GM12878 (cell line): ENCODE measurements around the gene CREB5. TPM values are rescaled to one million over a fixed set of nuclear protein-coding genes. Genes with fewer than 3 reads are reported as not detected.

ENCODE experiments used
- ATAC-seq: fragments of 200-7000 bp; cut with Tn5 transposase; 3 replicates; pipeline ENCODE4 v1.9.1; 2020; ENCODE audit warnings: mild to moderate bottlenecking, moderate library complexity
- BruUV-seq: library from RNA; stranded (reverse); fragments of 400-500 nt; replicated peaks from 2 replicates; lab custom pipeline; 2021; lab: Mats Ljungman, UMichigan
- CTCF ChIA-PET: fragments of 300-600 bp; sonication (Branson Sonifier 250); formaldehyde crosslinking; extraction: SDS; loops from one replicate; lab custom pipeline; 2021; ENCODE audit warnings: inconsistent platforms; lab: Yijun Ruan, JAX
- POLR2A ChIA-PET: fragments of 350-600 bp; formaldehyde crosslinking; extraction: SDS; loops from one replicate; lab custom pipeline; 2021; ENCODE audit warnings: inconsistent platforms; lab: Charles Lee
- RAD21 ChIA-PET: fragments of 300-600 bp; sonication (Branson Sonifier 250); formaldehyde crosslinking; loops from one replicate; lab custom pipeline; 2023; ENCODE audit warnings: antibody characterized with exemption; ENCODE audit not compliant: unreplicated experiment; lab: Charles Lee
- SMC1A ChIA-PET: fragments of 300-600 bp; sonication (Branson Sonifier 250); formaldehyde crosslinking; loops from one replicate; lab custom pipeline; 2023; ENCODE audit not compliant: unreplicated experiment, uncharacterized antibody; lab: Charles Lee
- DNase-seq: peaks from one replicate; pipeline ENCODE4 v3.0.0-alpha.2; 2011; ENCODE audit warnings: low read depth, low spot score
- FAIRE-seq: peaks from 3 replicates; lab custom pipeline; 2011; peaks lifted over from hg19 to GRCh38; lab: Jason Lieb, UNC
- H2AFZ ChIP-seq: 2 replicates; pipeline ENCODE4 v1.6.0; 2011; ENCODE audit warnings: low read depth, low read length, control low read depth; ENCODE audit not compliant: control insufficient read depth
- H3K27ac ChIP-seq: 2 replicates; pipeline ENCODE4 v1.5.1; 2011; ENCODE audit warnings: control low read depth; ENCODE audit not compliant: control insufficient read depth, insufficient read depth
- H3K27me3 ChIP-seq, 2 experiments: replicated peaks in 1 of 2; 2 replicates each; pipeline versions ENCODE4 v1.6.0 to v1.6.1; 2011; ENCODE audit warnings: low read length in 1 of 2; ENCODE audit not compliant: control insufficient read depth in 2 of 2, insufficient read depth in 2 of 2
- H3K36me3 ChIP-seq, 2 experiments: 2 replicates each; pipeline ENCODE4 v1.5.1; 2011; ENCODE audit warnings: low read length in 1 of 2; ENCODE audit not compliant: control insufficient read depth in 2 of 2, insufficient read depth in 2 of 2
- H3K4me1 ChIP-seq: 2 replicates; pipeline ENCODE4 v1.6.1; 2011; ENCODE audit warnings: mild to moderate bottlenecking, low read length, moderate library complexity, mixed read lengths; ENCODE audit not compliant: control insufficient read depth, insufficient read depth
- H3K4me2 ChIP-seq: 2 replicates; pipeline ENCODE4 v1.6.0; 2011; ENCODE audit warnings: control low read depth; ENCODE audit not compliant: control insufficient read depth, insufficient read depth
- H3K4me3 ChIP-seq: fragments of 200-600 bp; sonication (generic); 2 replicates; pipeline ENCODE4 v1.5.1; 2016
- H3K79me2 ChIP-seq: 2 replicates; pipeline ENCODE4 v1.6.0; 2011; ENCODE audit warnings: low read length; ENCODE audit not compliant: control insufficient read depth, insufficient read depth
- H3K9ac ChIP-seq: 2 replicates; pipeline ENCODE4 v1.8.0; 2011; ENCODE audit warnings: low read length, control low read depth, mixed read lengths; ENCODE audit not compliant: control insufficient read depth, insufficient read depth
- H3K9me3 ChIP-seq: replicated peaks from 3 replicates; pipeline ENCODE4 v1.5.1; 2011; ENCODE audit warnings: mild to moderate bottlenecking, low read length; ENCODE audit not compliant: control insufficient read depth, insufficient read depth
- H4K20me1 ChIP-seq: 2 replicates; pipeline ENCODE4 v1.6.0; 2011; ENCODE audit not compliant: control insufficient read depth, insufficient read depth
- BMI1 ChIP-seq: fragments of 450-650 bp; IDR thresholded peaks from 2 replicates; pipeline ENCODE4 v1.6.1; 2016; ENCODE audit warnings: mild to moderate bottlenecking, moderate library complexity, borderline replicate concordance
- EP300 ChIP-seq, 2 experiments: fragments of 150-350 bp in 1 of 2; IDR thresholded peaks; 2 replicates each; pipeline ENCODE4 v1.6.1; 2011 to 2012; ENCODE audit warnings: low read depth in 2 of 2, low read length in 2 of 2, borderline replicate concordance in 1 of 2, improper control_type of control experiment in 1 of 2, inconsistent platforms in 1 of 2; ENCODE audit not compliant: control insufficient read depth in 1 of 2
- WGBS: methylation state at CpG from one replicate; pipeline ENCODE4 v1.1.6; 2016; ENCODE audit warnings: low lambda C conversion rate; ENCODE audit not compliant: insufficient replicate concordance, insufficient coverage; ENCODE audit errors: missing lambda C conversion rate; 5-methylcytosine and 5-hydroxymethylcytosine counted together
- in situ Hi-C: fragments of 300-500 bp; cut with MboI; formaldehyde crosslinking; loops from 9 replicates; pipeline ENCODE4 v1.14.3; 2018; ENCODE audit warnings: mixed read lengths
- intact Hi-C: fragments of 100-400 bp; cut with micrococcal nuclease; formaldehyde crosslinking; loops from one replicate; pipeline ENCODE4 v1.14.2; 2022; ENCODE audit not compliant: unreplicated experiment
- polyA plus RNA-seq, 11 experiments: library from polyadenylated mRNA; depleted of rRNA in 4 of 11; unstranded in 6 of 11; stranded (reverse) in 5 of 11; fragments of >200 nt; fragmentation: Nextera tagmentation in 4 of 11; fragmentation: Illumina TruSeq in 1 of 11; extraction: Ambion mirVana in 4 of 11; extraction: Trizol in 1 of 11; gene quantifications; 1 replicate in 1 of 11; 2 replicates in 10 of 11; pipeline versions ENCODE4 v1.2.1 to v1.2.3, GENCODE V29; 2011 to 2016; ENCODE audit warnings: inconsistent platforms in 2 of 11, missing spikeins in 2 of 11, low read depth in 1 of 11
- total RNA-seq, 4 experiments: library from RNA; depleted of rRNA in 3 of 4; stranded (reverse); fragments of >200 nt in 3 of 4; fragmentation: Illumina TruSeq in 1 of 4; extraction: Trizol in 1 of 4; gene quantifications; 2 replicates each; pipeline versions ENCODE4 v1.2.1 to v1.2.3, GENCODE V29; 2013 to 2021
- TF ChIP-seq, protein P1 (sequence below): fragments of 450-650 bp; formaldehyde crosslinking; IDR thresholded peaks from 2 replicates; pipeline ENCODE4 v1.4.0; 2020; ENCODE audit warnings: mild to moderate bottlenecking, moderate library complexity
- TF ChIP-seq, protein P2 (sequence below): IDR thresholded peaks from 2 replicates; pipeline ENCODE4 v1.6.1; 2012; ENCODE audit warnings: low read depth, low read length, improper control_type of control experiment

The CREB5 gene
- total and polyA plus RNA-seq, 10 of the 15 experiments (the other 5 are each of a cell fraction or from before 2014, with no cell fraction given), result 12.9 to 74.1 (median 53.0) TPM

DNA sequence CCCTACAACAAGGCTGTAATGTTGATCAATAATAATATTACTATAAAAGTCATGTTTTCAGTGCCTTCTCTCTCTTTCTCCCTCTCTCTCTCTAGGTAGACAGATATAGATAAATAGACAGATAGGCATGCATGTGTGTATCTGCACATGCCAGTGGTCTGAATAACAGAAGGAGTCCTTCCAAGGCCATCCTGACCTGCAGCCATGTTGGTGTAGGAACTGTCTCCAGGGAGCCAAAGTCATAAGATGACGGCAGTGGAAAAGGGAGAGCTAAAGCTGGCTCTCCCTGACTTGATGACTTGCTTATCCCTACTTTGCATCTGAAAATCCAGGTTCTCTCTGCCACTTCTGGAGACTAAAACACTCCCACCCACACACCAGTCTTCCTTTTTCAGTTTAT is 432.8 kb downstream of the CREB5 start:
- no TSS peak for BruUV-seq
- Histone ChIP-seq H3K4me1 (no peaks in the 10 kb centered on the region), H3K36me3 (no peaks in the 10 kb centered on the region), H3K79me2 (no peaks in the 10 kb centered on the region), H3K4me3 (no peak overlapping the region), H3K27ac (no peak overlapping the region), H3K27me3 (peaks cover 0 to 6% of the 10 kb centered on the region in 2 experiments; a peak in 2 of 4 replicates), H3K9me3 (no peaks in the 10 kb centered on the region), H3K9ac (no peak overlapping the region), H2AFZ (no peak overlapping the region), H4K20me1 (no peaks in the 10 kb centered on the region), H3K4me2 (no peak overlapping the region)
- CTCF ChIA-PET, result interaction anchor here (0.6 to 2.5 kb wide), 6 partner anchors 9 to 77 kb away, joined by 3 to 13 read pairs (median 3); no protein-coding TSS in a partner anchor
- RAD21 ChIA-PET, result no interaction called here
- WGBS, result 42% methylated on average over 1 of the region's 1 CpG
- TF ChIP-seq, protein P1, sequence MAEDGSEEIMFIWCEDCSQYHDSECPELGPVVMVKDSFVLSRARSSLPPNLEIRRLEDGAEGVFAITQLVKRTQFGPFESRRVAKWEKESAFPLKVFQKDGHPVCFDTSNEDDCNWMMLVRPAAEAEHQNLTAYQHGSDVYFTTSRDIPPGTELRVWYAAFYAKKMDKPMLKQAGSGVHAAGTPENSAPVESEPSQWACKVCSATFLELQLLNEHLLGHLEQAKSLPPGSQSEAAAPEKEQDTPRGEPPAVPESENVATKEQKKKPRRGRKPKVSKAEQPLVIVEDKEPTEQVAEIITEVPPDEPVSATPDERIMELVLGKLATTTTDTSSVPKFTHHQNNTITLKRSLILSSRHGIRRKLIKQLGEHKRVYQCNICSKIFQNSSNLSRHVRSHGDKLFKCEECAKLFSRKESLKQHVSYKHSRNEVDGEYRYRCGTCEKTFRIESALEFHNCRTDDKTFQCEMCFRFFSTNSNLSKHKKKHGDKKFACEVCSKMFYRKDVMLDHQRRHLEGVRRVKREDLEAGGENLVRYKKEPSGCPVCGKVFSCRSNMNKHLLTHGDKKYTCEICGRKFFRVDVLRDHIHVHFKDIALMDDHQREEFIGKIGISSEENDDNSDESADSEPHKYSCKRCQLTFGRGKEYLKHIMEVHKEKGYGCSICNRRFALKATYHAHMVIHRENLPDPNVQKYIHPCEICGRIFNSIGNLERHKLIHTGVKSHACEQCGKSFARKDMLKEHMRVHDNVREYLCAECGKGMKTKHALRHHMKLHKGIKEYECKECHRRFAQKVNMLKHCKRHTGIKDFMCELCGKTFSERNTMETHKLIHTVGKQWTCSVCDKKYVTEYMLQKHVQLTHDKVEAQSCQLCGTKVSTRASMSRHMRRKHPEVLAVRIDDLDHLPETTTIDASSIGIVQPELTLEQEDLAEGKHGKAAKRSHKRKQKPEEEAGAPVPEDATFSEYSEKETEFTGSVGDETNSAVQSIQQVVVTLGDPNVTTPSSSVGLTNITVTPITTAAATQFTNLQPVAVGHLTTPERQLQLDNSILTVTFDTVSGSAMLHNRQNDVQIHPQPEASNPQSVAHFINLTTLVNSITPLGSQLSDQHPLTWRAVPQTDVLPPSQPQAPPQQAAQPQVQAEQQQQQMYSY (CRISPR knock-in tag), result no peak
- TF ChIP-seq, protein P2, sequence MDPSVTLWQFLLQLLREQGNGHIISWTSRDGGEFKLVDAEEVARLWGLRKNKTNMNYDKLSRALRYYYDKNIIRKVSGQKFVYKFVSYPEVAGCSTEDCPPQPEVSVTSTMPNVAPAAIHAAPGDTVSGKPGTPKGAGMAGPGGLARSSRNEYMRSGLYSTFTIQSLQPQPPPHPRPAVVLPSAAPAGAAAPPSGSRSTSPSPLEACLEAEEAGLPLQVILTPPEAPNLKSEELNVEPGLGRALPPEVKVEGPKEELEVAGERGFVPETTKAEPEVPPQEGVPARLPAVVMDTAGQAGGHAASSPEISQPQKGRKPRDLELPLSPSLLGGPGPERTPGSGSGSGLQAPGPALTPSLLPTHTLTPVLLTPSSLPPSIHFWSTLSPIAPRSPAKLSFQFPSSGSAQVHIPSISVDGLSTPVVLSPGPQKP, result no peak
- TF ChIP-seq EP300 (IDR thresholded peaks at IDR 0.05; ENCODE audit: borderline replicate concordance in 1 of 2, control insufficient read depth in 1 of 2, low read depth in 2 of 2, low read length in 2 of 2) (no peak), BMI1 (no peak)
- DNase-seq, result no peak
- intact Hi-C loops, result no loop called here
- in situ Hi-C loops, result no loop called here
- SMC1A ChIA-PET, result interaction anchor here (1.3 to 1.9 kb wide), 4 partner anchors 14 to 28 kb away, joined by 3 to 7 read pairs (median 4); no protein-coding TSS in a partner anchor
- ATAC-seq, result no peak
- FAIRE-seq, result no peak
- POLR2A ChIA-PET, result no interaction called here
